RWPE2 (cell line): ENCODE data around the gene STXBP2.

Source experiments
- ATAC-seq: fragments of 200-7000 bp; cut with Tn5 transposase; 3 replicates; pipeline ENCODE4 v1.9.1; 2021; ENCODE audit warnings: low read depth
- DNase-seq: peaks from one replicate; pipeline ENCODE4 v3.0.0-alpha.2; 2020; ENCODE audit warnings: low spot score
- H3K27ac ChIP-seq: fragments of 450-650 bp; 2 replicates; pipeline ENCODE4 v1.5.1; 2017; ENCODE audit warnings: mild to moderate bottlenecking; ENCODE audit not compliant: poor library complexity, severe bottlenecking
- H3K27me3 ChIP-seq: fragments of 250-450 bp; sonication (Bioruptor Pico); 2 replicates; pipeline ENCODE4 v1.5.1; 2021; ENCODE audit warnings: mild to moderate bottlenecking, moderate library complexity; ENCODE audit not compliant: insufficient read depth, poor library complexity, severe bottlenecking
- H3K36me3 ChIP-seq: fragments of 250-450 bp; sonication (Bioruptor Pico); 2 replicates; pipeline ENCODE4 v1.5.1; 2020; ENCODE audit warnings: low read depth, mild to moderate bottlenecking, moderate library complexity
- H3K4me1 ChIP-seq: fragments of 250-450 bp; sonication (Bioruptor Pico); 2 replicates; pipeline ENCODE4 v1.5.1; 2021; ENCODE audit warnings: mild to moderate bottlenecking, moderate library complexity; ENCODE audit not compliant: insufficient read depth, poor library complexity, severe bottlenecking
- H3K4me3 ChIP-seq: fragments of 250-450 bp; sonication (Bioruptor Pico); 2 replicates; pipeline ENCODE4 v1.5.1; 2021; ENCODE audit warnings: mild to moderate bottlenecking, moderate library complexity; ENCODE audit not compliant: severe bottlenecking
- H3K9me3 ChIP-seq: fragments of 250-450 bp; sonication (Bioruptor Pico); 2 replicates; pipeline ENCODE4 v1.5.1; 2021; ENCODE audit warnings: mild to moderate bottlenecking, moderate library complexity; ENCODE audit not compliant: severe bottlenecking
- TF ChIP-seq, protein P1 (sequence below): fragments of 450-650 bp; IDR thresholded peaks from one replicate; pipeline ENCODE4 v1.5.1; 2017; ENCODE audit warnings: mild to moderate bottlenecking, moderate library complexity; ENCODE audit not compliant: poor library complexity, severe bottlenecking

STXBP2 gene

DNA sequence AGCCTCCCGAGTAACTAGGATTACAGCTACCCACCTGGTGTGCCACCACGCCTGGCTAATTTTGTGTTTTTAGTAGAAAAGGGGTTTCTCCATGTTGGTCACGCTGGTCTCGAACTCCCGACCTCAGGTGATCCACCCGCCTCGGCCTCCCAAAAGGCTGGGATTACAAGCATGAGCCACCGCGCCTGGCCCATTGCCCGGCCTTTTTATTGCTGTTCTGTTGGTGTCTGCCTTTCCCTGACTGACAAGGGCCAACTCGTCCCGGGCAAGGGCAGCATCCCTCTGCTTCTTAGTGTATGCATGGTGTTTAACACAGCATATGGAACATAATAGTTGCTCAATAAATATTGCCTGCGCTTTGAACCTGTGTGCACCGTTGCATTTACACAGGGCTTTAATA, 25.7 kb downstream of the STXBP2 start:
- H3K27me3 ChIP-seq: no peaks in the 10 kb centered on the region
- ATAC-seq: no peak
- H3K4me1 ChIP-seq: no peaks in the 10 kb centered on the region
- H3K9me3 ChIP-seq: no peaks in the 10 kb centered on the region
- H3K36me3 ChIP-seq: no peaks in the 10 kb centered on the region
- TF ChIP-seq, protein P1, sequence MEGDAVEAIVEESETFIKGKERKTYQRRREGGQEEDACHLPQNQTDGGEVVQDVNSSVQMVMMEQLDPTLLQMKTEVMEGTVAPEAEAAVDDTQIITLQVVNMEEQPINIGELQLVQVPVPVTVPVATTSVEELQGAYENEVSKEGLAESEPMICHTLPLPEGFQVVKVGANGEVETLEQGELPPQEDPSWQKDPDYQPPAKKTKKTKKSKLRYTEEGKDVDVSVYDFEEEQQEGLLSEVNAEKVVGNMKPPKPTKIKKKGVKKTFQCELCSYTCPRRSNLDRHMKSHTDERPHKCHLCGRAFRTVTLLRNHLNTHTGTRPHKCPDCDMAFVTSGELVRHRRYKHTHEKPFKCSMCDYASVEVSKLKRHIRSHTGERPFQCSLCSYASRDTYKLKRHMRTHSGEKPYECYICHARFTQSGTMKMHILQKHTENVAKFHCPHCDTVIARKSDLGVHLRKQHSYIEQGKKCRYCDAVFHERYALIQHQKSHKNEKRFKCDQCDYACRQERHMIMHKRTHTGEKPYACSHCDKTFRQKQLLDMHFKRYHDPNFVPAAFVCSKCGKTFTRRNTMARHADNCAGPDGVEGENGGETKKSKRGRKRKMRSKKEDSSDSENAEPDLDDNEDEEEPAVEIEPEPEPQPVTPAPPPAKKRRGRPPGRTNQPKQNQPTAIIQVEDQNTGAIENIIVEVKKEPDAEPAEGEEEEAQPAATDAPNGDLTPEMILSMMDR: no peak
- H3K27ac ChIP-seq: no peak overlapping the region
- DNase-seq: no peak
- no peak overlapping the region for H3K4me3 ChIP-seq

- H3K4me3 ChIP-seq: no peak overlapping the region
- no peak overlapping the region for H3K27ac ChIP-seq
- H3K36me3 ChIP-seq: no peaks in the 10 kb centered on the region
- TF ChIP-seq, protein P1: no peak
- no peaks in the 10 kb centered on the region for H3K9me3 ChIP-seq
- DNase-seq: no peak
- H3K4me1 ChIP-seq: no peaks in the 10 kb centered on the region
- no peaks in the 10 kb centered on the region for H3K27me3 ChIP-seq
- no peak for ATAC-seq
These were observed 26.8 kb downstream of the STXBP2 start for GRCh38 chr19:7663706-7664105.

- Histone ChIP-seq H3K4me3 (no peak overlapping the region), H3K4me1 (no peaks in the 10 kb centered on the region), H3K27ac (no peak overlapping the region), H3K9me3 (no peaks in the 10 kb centered on the region), H3K36me3 (no peaks in the 10 kb centered on the region), H3K27me3 (no peaks in the 10 kb centered on the region)
- TF ChIP-seq, protein P1: no peak
- DNase-seq (no peak), ATAC-seq (no peak)
These were observed 28.2 kb downstream of the STXBP2 start for GRCh38 chr19:7665076-7665475.

DNA sequence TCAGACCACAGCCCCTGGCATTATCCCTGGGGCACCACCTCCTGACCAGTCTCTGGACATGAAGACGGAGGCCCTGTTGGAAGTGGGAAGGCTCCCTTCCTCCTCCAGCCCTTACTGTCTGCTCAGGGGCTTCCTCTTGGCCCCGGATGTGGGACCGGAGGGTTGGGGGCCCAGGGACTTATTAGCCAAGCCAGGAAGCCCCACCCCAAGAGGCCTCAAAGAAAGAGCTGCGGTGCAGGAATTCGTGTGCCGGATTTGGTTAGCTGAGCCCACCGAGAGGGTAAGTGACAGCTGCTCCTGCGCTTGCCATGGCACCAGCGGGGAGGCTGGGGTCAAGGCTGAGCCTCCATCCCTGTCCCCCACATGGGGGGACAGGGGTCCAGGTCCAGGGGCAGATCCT, 31.9 kb downstream of the STXBP2 start, which contains the start of gene RETN:
Gene RETN, plus strand, starts transcription at position 208 of the 400 bp plus-strand sequence. CDS start 278 bp downstream, outside the sequence.
- Histone ChIP-seq H3K4me1 (no peaks in the 10 kb centered on the region), H3K4me3 (no peak within 1 kb of the TSS), H3K27me3 (peaks cover 7% of the 10 kb centered on the region), H3K36me3 (no peaks in the 10 kb centered on the region), H3K27ac (no peak within 1 kb of the TSS), H3K9me3 (no peaks in the 10 kb centered on the region)
- TF ChIP-seq, protein P1: no peak
- no peak for DNase-seq
- ATAC-seq: no peak

DNA sequence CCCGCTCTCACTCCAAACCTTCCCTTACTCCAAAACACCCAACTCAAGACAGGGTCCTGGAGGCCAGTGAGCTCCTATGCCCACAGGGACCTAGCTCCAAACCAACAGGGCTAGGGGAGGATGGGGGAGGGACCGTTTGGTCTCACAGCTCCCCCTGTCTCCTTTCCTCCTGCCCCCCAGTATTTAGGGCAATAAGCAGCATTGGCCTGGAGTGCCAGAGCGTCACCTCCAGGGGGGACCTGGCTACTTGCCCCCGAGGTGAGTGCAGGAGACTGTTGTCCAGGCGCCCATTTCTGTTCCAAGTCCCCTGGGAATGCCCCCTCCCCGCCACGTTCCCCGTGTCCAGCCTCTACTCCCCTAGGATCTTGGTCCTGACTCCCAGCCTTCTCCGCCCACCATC, 32.7 kb downstream of the STXBP2 start:
- Histone ChIP-seq H3K4me1 (no peaks in the 10 kb centered on the region), H3K27me3 (peaks cover 7% of the 10 kb centered on the region), H3K4me3 (no peak overlapping the region), H3K9me3 (no peaks in the 10 kb centered on the region), H3K27ac (no peak overlapping the region), H3K36me3 (no peaks in the 10 kb centered on the region)
- no peak for ATAC-seq
- no peak for DNase-seq
- TF ChIP-seq, protein P1: no peak
